Mucosa of rectum (tissue), 2 donors: Measurements from ENCODE around the gene PSMB1.
"Not testable (repeated sequence)": the region's sequence is repeated elsewhere in the genome, so short reads cannot be mapped to it uniquely, and the experiment has no call there.

Source experiments
- H3K27ac ChIP-seq, 2 donors: one replicate each; pipeline ENCODE4 v1.7.0; 2013; ENCODE audit warnings: inconsistent platforms in 2 of 2, low read depth in 2 of 2, low read length in 2 of 2
- H3K27me3 ChIP-seq, 2 donors: one replicate each; pipeline ENCODE4 v1.7.0; 2013; ENCODE audit warnings: low read length in 2 of 2; ENCODE audit not compliant: control insufficient read depth in 2 of 2, insufficient read depth in 2 of 2
- H3K36me3 ChIP-seq, 2 donors: one replicate each; pipeline ENCODE4 v1.7.0; 2013; ENCODE audit warnings: low read length in 2 of 2; ENCODE audit not compliant: control insufficient read depth in 2 of 2, insufficient read depth in 2 of 2
- H3K4me1 ChIP-seq, 2 donors: one replicate each; pipeline ENCODE4 v1.7.0; 2013; ENCODE audit warnings: low read length in 2 of 2, mild to moderate bottlenecking in 1 of 2; ENCODE audit not compliant: control insufficient read depth in 2 of 2, insufficient read depth in 2 of 2
- H3K4me3 ChIP-seq, 2 donors: one replicate each; pipeline ENCODE4 v1.7.0; 2013; ENCODE audit warnings: low read length in 2 of 2
- H3K9ac ChIP-seq, 2 donors: one replicate each; pipeline ENCODE4 v1.7.0; 2013; ENCODE audit warnings: low read length in 2 of 2, low read depth in 1 of 2, mild to moderate bottlenecking in 1 of 2
- H3K9me3 ChIP-seq, 2 donors: one replicate each; pipeline ENCODE4 v1.7.0; 2013; ENCODE audit warnings: low read length in 2 of 2; ENCODE audit not compliant: control insufficient read depth in 2 of 2
- donor health status: healthy.
- donor health status: Normal muscosa, but diverticular disease.

Gene PSMB1

DNA sequence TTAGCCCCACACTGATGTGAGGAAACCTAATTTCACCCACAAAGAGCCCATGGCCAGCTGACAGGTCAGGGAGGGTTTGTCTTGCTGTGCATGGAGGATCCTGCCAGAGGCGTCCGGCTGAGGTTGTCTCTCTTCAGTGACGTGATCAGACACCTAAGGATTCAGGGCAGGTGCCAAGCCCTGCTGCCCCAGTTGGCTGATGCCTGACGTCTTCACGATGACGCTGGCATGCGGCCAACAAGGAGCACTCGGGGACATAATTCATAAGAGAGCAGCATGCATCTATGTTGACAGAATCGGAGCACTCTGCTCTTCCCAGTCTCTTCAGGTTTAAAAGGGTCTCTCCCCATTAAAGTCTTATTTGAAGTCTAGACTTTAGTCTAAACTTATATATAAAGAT lies 47.8 kb downstream of the PSMB1 start:
- no peak overlapping the region for H3K27ac ChIP-seq
- no peak overlapping the region for H3K4me3 ChIP-seq
- no peaks in the 10 kb centered on the region for H3K36me3 ChIP-seq
- H3K9ac ChIP-seq = no peak overlapping the region
- H3K9me3 ChIP-seq = peaks cover 0 to 3% of the 10 kb centered on the region in 2 donors
- H3K27me3 ChIP-seq = peaks cover 0 to 2% of the 10 kb centered on the region in 2 donors
- H3K4me1 ChIP-seq = no peaks in the 10 kb centered on the region

DNA sequence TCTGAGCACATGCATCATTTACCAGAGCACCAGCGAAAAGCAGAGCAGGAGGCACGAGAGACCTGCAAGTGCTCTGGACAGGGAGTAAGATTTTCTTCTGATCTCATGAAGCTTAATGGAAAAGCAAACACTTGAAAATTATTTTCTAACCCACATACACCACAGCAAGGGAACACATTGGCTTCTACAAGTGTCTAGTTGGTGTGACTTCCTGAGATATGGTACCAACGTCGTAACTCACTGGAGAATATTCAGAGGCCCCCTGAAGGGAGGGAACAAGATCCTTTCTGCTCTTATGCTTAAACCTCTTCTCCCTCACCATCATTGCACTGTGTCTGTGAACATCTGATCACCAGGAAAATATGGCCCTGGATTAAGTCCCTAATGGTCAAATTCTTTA lies 48.6 kb downstream of the PSMB1 start:
- H3K9ac ChIP-seq = no peak overlapping the region
- H3K4me1 ChIP-seq = no peaks in the 10 kb centered on the region
- H3K36me3 ChIP-seq = no peaks in the 10 kb centered on the region
- no peak overlapping the region for H3K4me3 ChIP-seq
- H3K27me3 ChIP-seq = peaks cover 0 to 2% of the 10 kb centered on the region in 2 donors
- peaks cover 0 to 3% of the 10 kb centered on the region in 2 donors for H3K9me3 ChIP-seq
- no peak overlapping the region for H3K27ac ChIP-seq

DNA sequence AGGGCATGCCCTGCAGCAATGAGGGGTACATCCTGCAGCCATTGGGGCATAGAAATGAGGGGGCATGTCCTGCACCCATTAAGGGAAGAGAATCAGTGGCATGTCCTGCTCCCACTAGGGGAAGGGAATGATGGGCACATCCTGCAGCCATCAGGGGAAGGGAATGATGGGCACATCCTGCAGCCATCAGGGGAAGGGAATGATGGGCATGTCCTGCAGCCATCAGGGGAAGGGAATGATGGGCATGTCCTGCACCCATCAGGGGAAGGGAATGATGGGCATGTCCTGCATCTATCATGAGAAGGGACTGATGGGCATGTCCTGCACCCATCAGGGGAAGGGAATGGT lies 49.7 kb downstream of the PSMB1 start:
- no peak overlapping the region for H3K4me3 ChIP-seq
- no peaks in the 10 kb centered on the region for H3K4me1 ChIP-seq
- H3K36me3 ChIP-seq = no peaks in the 10 kb centered on the region
- no peak overlapping the region for H3K9ac ChIP-seq
- peaks cover 0 to 2% of the 10 kb centered on the region in 2 donors for H3K27me3 ChIP-seq
- no peak overlapping the region for H3K27ac ChIP-seq
- H3K9me3 ChIP-seq = peaks cover 0 to 3% of the 10 kb centered on the region in 2 donors

DNA sequence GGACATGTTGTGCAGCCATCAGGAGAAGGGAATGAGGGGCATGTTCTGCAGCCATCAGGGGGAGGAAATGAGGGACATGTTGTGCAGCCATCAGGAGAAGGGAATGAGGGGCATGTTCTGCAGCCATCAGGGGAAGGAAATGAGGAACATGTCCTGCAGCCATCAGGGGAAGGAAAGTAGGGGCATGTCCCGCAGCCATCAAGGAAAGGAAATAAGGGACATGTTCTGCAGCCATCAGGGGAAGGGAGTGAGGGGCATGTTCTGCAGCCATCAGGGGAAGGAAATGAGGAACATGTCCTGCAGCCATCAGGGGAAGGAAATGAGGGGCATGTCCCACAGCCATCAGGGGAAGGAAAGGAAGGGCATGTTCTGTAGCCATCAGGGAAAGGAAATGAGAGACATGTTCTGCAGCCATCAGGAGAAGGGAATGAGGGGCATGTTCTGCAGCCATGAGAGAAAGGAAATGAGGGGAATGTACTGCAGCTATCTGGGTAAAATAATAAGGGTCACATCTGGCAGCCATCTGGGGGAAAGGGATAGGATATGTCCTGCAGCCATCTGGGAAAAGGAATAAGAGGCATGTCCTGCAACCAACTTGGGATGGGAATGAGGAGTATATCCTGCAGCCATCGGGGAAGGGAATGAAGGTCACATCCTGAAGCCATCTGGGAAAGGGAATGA lies 50.2 kb downstream of the PSMB1 start:
- H3K27ac ChIP-seq, H3K27me3 ChIP-seq, H3K4me3 ChIP-seq, H3K4me1 ChIP-seq, H3K9me3 ChIP-seq, H3K36me3 ChIP-seq, H3K9ac ChIP-seq: not testable (repeated sequence)

DNA sequence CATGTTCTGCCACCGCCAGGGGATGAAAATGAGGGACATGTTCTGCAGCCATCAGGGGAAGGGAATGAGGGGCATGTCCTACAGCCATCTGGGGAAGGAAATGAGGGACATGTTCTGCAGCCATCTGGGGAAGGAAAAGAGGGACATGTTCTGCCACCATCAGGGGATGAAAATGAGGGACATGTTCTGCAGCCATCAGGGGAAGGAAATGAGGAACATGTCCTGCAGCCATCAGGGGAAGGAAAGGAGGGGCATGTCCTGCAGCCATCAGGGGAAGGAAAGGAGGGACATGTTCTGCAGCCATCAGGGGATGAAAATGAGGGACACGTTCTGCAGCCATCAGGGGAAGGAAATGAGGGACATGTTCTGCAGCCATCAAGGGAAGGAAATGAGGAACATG lies 50.8 kb downstream of the PSMB1 start:
- H3K27me3 ChIP-seq, H3K9me3 ChIP-seq, H3K4me3 ChIP-seq, H3K27ac ChIP-seq, H3K4me1 ChIP-seq, H3K36me3 ChIP-seq, H3K9ac ChIP-seq: not testable (repeated sequence)

DNA sequence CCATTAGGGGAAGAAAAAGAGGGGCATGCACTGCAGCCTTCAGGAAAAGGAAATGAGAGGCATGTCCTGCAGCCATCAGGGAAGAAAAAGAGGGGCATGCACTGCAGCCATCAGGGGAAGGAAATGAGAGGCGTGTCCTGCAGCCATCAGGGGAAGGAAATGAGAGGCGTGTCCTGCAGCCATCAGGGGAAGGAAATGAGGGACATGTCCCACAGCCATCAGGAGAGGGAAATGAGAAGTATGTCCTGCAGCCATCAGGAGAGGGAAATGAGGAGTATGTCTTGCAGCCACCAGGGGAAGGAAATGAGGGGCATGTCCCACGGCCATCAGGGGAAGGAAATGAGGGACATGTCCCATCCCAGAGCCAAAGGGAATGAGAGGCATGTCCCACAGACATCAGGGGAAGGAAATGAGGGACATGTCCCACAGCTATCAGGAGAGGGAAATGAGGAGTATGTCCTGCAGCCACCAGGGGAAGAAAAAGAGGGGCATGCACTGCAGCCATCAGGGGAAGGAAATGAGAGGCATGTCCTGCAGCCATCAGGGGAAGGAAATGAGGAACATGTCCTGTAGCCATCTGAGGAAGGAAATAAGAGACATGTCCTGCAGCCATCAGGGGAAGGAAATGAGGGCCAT lies 52.0 kb downstream of the PSMB1 start:
- no peaks in the 10 kb centered on the region for H3K36me3 ChIP-seq
- no peak overlapping the region for H3K9ac ChIP-seq
- peaks cover 0 to 3% of the 10 kb centered on the region in 2 donors for H3K9me3 ChIP-seq
- no peak overlapping the region for H3K27ac ChIP-seq
- H3K4me3 ChIP-seq = no peak overlapping the region
- no peaks in the 10 kb centered on the region for H3K4me1 ChIP-seq
- H3K27me3 ChIP-seq = peaks cover 0 to 2% of the 10 kb centered on the region in 2 donors

DNA sequence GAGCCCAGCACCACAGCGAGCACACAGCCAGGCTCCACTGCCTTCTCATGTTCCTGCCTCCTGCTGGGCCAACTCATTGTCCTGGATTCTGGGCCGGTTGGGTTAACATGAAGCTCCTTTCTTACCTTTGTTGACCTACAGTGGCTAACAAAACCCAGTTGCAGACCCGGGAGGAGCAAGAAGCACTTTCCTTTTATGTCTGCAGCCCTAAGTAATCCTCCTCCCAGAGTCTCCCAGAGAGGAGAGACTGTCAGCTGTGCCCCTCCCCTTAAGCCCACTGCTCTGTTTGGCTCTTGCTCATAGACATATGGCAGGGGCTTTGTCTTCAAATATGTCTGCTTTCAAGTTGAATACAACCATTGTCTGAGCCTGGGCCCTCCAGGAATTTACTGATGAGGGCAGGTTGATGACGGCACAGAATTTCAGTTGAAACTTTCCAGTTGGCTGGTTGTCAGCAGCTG lies 55.2 kb downstream of the PSMB1 start:
- no peak overlapping the region for H3K4me3 ChIP-seq
- no peak overlapping the region for H3K27ac ChIP-seq
- H3K36me3 ChIP-seq = no peaks in the 10 kb centered on the region
- H3K9me3 ChIP-seq = peaks cover 0 to under 1% of the 10 kb centered on the region in 2 donors
- no peaks in the 10 kb centered on the region for H3K27me3 ChIP-seq
- no peak overlapping the region for H3K9ac ChIP-seq
- no peaks in the 10 kb centered on the region for H3K4me1 ChIP-seq

DNA sequence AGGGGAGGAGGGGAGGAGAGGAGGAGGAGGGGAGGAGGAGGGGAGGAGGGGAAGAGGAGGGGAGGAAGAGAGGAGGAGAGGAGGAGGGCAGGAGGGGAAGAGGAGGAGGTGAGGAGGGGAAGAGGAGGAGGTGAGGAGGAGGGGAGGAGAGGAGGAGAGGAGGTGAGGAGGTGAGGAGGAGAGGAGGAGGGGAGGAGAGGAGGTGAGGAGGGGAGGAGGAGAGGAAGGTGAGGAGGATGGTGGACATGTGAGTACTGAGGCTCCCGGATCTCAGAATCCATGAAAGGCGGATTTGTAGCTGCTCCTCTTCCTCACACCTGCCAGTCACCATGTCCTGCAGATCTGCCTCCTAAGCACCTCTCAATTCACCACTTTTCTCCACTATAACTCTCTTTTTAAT lies 59.8 kb downstream of the PSMB1 start:
- Histone ChIP-seq H3K27me3 (no peaks in the 10 kb centered on the region), H3K9me3 (no peaks in the 10 kb centered on the region), H3K4me3 (no peak overlapping the region), H3K27ac (no peak overlapping the region), H3K4me1 (no peaks in the 10 kb centered on the region), H3K9ac (no peak overlapping the region), H3K36me3 (no peaks in the 10 kb centered on the region)

DNA sequence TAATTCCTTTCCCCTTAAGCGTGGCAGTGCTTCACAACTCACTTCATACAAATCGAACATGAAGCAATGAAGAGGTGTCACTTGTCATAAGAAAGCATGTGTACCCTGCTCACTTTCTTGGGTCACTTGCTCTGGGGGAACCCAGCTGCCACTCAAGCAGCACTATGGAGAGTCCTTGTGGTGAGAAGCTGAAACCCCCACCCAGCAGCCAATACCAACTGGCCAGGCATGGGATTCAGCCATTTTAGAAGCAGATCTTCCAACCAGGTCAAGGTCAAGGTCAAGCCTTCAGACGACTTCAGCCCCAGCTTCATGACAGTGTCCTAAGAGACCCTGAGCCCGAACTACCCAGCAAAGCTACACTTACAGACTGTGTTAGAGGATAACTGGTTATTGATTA lies 62.8 kb downstream of the PSMB1 start:
- H3K27ac ChIP-seq = no peak overlapping the region
- H3K4me1 ChIP-seq = no peaks in the 10 kb centered on the region
- no peaks in the 10 kb centered on the region for H3K36me3 ChIP-seq
- H3K9ac ChIP-seq = no peak overlapping the region
- H3K27me3 ChIP-seq = no peaks in the 10 kb centered on the region
- H3K4me3 ChIP-seq = no peak overlapping the region
- no peaks in the 10 kb centered on the region for H3K9me3 ChIP-seq

DNA sequence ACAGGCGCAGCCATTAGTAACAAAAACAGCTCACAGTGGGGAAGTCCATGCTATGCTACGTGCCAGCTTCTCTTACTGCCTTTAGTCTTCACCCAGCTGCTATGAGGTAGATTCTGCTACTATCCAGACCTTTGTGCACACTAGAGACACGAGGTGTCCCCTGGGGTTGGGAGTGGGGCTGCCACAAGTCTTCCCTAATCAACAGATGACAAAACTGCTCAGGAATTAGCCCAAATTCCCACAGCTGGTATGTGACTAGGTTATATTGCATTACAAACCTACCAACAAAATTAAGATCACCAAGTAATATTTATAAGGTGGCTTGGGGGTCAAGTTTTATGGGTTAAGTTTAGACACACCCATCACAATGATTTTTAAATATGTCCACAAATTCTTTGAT lies 63.3 kb downstream of the PSMB1 start:
- Histone ChIP-seq H3K27ac (no peak overlapping the region), H3K36me3 (no peaks in the 10 kb centered on the region), H3K4me3 (no peak overlapping the region), H3K4me1 (no peaks in the 10 kb centered on the region), H3K9me3 (no peaks in the 10 kb centered on the region), H3K9ac (no peak overlapping the region), H3K27me3 (no peaks in the 10 kb centered on the region)
